Measurements from ENCODE around the gene LSM12. TPM values are rescaled to one million over a fixed set of nuclear protein-coding genes. Genes with fewer than 3 reads are reported as not detected.

LSM12 gene
- total RNA-seq, 1 donor: 59.0 TPM

DNA sequence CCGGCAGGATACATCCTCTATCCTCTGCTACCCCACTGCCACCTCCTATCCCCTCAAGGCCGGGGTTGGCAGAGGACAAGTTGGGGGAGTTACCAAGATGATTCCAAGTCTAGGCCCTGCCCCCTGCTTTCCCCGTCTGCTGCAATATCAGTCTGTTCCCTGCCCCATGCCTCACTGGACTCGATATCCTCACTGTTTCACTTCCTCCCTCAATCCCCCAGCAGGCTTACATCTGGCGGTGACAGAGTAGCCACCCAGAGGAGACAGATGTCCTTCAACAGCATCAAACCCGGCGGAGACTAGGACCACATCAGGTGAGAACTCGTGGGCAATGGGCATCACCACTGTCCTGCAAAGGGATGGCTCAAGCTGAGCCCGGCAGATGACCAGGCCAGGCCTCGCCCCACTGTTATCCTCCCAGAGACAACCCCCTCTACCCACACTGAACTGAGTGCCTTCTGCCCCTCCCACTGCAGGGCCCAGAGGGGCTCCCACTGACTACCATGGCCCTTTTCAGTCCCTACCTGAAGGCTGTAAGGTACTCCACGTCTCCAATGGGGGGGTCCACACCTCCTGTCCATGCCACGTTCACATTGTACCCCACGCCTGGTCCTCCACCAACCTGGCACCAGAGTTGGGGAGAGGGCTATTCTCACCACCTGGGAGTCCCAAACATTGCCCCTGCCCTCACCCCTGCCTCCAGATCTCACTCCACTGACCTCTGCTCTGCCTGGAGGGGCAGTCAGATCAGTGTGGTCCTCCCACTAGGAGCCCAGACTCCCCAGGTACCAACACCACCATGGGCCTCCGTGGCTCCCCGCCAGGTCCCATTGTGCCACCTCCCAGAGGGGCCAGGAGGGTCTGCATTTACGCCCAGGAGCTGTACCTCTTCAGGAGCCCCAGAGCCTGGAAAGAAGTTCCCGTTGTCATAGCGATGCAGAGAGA lies 13.7 kb upstream of the LSM12 start:
- Histone ChIP-seq H2AFZ (ENCODE audit: low read length) (no peak overlapping the region), H3K9me3 (ENCODE audit: low read depth, low read length) (no peaks in the 10 kb centered on the region), H4K20me1 (ENCODE audit: insufficient read depth, low read length) (no peaks in the 10 kb centered on the region), H3K4me3 (ENCODE audit: insufficient read depth, low read length) (no peak overlapping the region), H3K4me2 (ENCODE audit: insufficient read depth, low read length) (no peak overlapping the region), H3K79me2 (ENCODE audit: insufficient read depth, low read length) (no peaks in the 10 kb centered on the region), H3K27me3 (ENCODE audit: insufficient read depth, low read length) (no peaks in the 10 kb centered on the region), H3K4me1 (ENCODE audit: insufficient read depth, low read length) (peaks cover 20% of the 10 kb centered on the region), H3K36me3 (ENCODE audit: insufficient read depth, low read length) (peaks cover 56% of the 10 kb centered on the region), H3K27ac (ENCODE audit: low read depth, low read length) (peak overlapping the region; percentile 95)
- peak; percentile 51 for DNase-seq (ENCODE audit: insufficient read length, low spot score, missing footprints)
- TF ChIP-seq, protein P1, sequence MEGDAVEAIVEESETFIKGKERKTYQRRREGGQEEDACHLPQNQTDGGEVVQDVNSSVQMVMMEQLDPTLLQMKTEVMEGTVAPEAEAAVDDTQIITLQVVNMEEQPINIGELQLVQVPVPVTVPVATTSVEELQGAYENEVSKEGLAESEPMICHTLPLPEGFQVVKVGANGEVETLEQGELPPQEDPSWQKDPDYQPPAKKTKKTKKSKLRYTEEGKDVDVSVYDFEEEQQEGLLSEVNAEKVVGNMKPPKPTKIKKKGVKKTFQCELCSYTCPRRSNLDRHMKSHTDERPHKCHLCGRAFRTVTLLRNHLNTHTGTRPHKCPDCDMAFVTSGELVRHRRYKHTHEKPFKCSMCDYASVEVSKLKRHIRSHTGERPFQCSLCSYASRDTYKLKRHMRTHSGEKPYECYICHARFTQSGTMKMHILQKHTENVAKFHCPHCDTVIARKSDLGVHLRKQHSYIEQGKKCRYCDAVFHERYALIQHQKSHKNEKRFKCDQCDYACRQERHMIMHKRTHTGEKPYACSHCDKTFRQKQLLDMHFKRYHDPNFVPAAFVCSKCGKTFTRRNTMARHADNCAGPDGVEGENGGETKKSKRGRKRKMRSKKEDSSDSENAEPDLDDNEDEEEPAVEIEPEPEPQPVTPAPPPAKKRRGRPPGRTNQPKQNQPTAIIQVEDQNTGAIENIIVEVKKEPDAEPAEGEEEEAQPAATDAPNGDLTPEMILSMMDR (IDR thresholded peaks at IDR 0.05; ENCODE audit: extremely low read depth, low read depth, low read length): no peak

DNA sequence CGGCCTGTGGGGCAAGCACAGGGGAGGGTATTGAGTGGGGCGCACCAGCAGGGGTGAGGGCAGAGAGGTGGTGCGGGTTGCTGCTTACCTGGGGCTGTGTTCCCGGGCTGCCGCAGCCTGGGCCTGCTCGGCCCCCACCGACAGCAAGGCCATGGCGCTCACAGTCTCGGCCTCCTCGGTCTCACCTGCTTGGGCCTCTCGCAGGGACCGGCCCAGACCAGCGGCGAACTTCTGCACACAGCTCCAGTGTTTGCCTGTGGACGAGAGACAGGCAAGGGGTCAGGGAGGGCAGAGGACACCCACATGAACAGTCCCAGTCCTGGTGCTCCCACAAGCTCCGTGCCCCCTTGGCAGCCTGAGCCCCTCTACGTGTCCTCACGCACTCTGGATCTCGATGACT lies 11.9 kb upstream of the LSM12 start:
- TF ChIP-seq, protein P1 (IDR thresholded peaks at IDR 0.05; ENCODE audit: extremely low read depth, low read depth, low read length): no peak
- H3K4me1 ChIP-seq (ENCODE audit: insufficient read depth, low read length): peaks cover 20% of the 10 kb centered on the region
- no peaks in the 10 kb centered on the region for H3K27me3 ChIP-seq (ENCODE audit: insufficient read depth, low read length)
- DNase-seq (ENCODE audit: insufficient read length, low spot score, missing footprints): no peak
- H3K36me3 ChIP-seq (ENCODE audit: insufficient read depth, low read length): peaks cover 65% of the 10 kb centered on the region
- no peak overlapping the region for H3K4me2 ChIP-seq (ENCODE audit: insufficient read depth, low read length)
- H4K20me1 ChIP-seq (ENCODE audit: insufficient read depth, low read length): no peaks in the 10 kb centered on the region
- H3K4me3 ChIP-seq (ENCODE audit: insufficient read depth, low read length): no peak overlapping the region
- H2AFZ ChIP-seq (ENCODE audit: low read length): no peak overlapping the region
- H3K27ac ChIP-seq (ENCODE audit: low read depth, low read length): no peak overlapping the region
- peaks cover 9% of the 10 kb centered on the region for H3K79me2 ChIP-seq (ENCODE audit: insufficient read depth, low read length)
- H3K9me3 ChIP-seq (ENCODE audit: low read depth, low read length): no peaks in the 10 kb centered on the region

DNA sequence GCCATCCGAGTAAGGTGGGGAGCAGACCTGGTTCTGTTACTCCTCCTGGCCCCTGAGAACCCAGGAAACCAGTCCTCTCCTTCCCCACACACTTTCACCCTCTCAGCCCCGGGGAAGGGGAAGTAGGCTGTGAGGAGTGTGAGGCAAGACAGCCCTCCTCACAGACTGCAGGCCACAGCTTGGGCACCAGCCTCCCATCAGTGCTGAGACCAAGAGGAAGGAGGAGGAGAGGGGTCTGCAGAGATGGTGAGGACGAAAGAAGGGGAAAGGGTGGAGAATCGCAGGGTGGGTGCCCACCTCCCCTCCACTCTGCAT lies 11.1 kb upstream of the LSM12 start:
- peaks cover 17% of the 10 kb centered on the region for H3K79me2 ChIP-seq (ENCODE audit: insufficient read depth, low read length)
- peaks cover 17% of the 10 kb centered on the region for H3K4me1 ChIP-seq (ENCODE audit: insufficient read depth, low read length)
- H3K4me3 ChIP-seq (ENCODE audit: insufficient read depth, low read length): no peak overlapping the region
- no peaks in the 10 kb centered on the region for H4K20me1 ChIP-seq (ENCODE audit: insufficient read depth, low read length)
- DNase-seq (ENCODE audit: insufficient read length, low spot score, missing footprints): no peak
- TF ChIP-seq, protein P1 (IDR thresholded peaks at IDR 0.05; ENCODE audit: extremely low read depth, low read depth, low read length): no peak
- peaks cover 59% of the 10 kb centered on the region for H3K36me3 ChIP-seq (ENCODE audit: insufficient read depth, low read length)
- no peaks in the 10 kb centered on the region for H3K9me3 ChIP-seq (ENCODE audit: low read depth, low read length)
- H3K27me3 ChIP-seq (ENCODE audit: insufficient read depth, low read length): no peaks in the 10 kb centered on the region
- H3K27ac ChIP-seq (ENCODE audit: low read depth, low read length): no peak overlapping the region
- H3K4me2 ChIP-seq (ENCODE audit: insufficient read depth, low read length): no peak overlapping the region
- no peak overlapping the region for H2AFZ ChIP-seq (ENCODE audit: low read length)

DNA sequence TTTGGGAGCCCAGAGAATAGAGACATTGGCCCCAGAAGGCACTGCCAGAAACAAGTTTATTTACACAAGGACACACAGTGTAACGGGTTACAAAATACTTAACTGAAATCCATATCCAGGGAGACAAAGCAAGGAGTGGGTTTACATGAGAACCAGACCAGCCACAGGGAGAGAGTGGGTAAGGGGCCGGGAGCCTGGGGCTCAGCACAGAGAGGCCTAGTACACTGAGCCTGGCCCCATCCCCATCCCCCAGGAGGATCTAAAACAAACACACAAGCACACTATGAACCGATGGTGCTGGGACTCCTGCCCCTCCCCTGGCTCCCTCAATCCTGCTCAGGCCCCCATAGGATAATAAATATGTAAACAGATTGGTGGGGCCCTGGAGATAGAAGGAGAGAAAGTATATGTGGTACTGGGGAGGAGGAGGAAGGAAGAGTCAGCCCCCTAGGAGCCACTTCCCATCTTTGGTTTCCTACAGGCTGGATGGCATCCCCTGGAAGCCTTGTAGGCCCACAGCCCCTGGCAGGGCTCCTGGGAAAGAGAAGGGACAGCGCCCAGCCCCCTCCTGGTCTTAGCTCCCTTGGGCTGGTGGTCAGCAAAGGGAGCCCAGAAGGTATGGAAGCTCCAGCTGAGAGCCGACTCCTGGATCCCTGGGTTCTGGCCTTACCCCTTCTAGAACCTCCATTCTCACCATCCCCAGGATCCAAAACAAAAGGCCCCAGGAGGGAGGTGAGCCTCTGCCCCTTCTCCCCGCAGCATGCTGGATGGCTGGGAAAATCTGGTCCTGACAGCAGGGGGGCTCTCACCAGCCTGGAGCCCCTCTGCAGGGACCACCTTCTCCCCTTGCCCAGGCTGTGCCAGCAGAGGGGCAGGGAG lies 10.5 kb upstream of the LSM12 start:
- TF ChIP-seq, protein P1 (IDR thresholded peaks at IDR 0.05; ENCODE audit: extremely low read depth, low read depth, low read length): no peak
- peaks cover 13% of the 10 kb centered on the region for H3K4me1 ChIP-seq (ENCODE audit: insufficient read depth, low read length)
- no peak overlapping the region for H3K27ac ChIP-seq (ENCODE audit: low read depth, low read length)
- peaks cover 53% of the 10 kb centered on the region for H3K36me3 ChIP-seq (ENCODE audit: insufficient read depth, low read length)
- no peak overlapping the region for H3K4me3 ChIP-seq (ENCODE audit: insufficient read depth, low read length)
- no peak overlapping the region for H3K4me2 ChIP-seq (ENCODE audit: insufficient read depth, low read length)
- H4K20me1 ChIP-seq (ENCODE audit: insufficient read depth, low read length): no peaks in the 10 kb centered on the region
- peaks cover 19% of the 10 kb centered on the region for H3K79me2 ChIP-seq (ENCODE audit: insufficient read depth, low read length)
- H3K27me3 ChIP-seq (ENCODE audit: insufficient read depth, low read length): no peaks in the 10 kb centered on the region
- no peak for DNase-seq (ENCODE audit: insufficient read length, low spot score, missing footprints)
- H2AFZ ChIP-seq (ENCODE audit: low read length): no peak overlapping the region
- H3K9me3 ChIP-seq (ENCODE audit: low read depth, low read length): no peaks in the 10 kb centered on the region
